ENCODE results near the gene RNF213. TPM values are rescaled to one million over a fixed set of nuclear protein-coding genes. Genes with fewer than 3 reads are reported as not detected.

Gene RNF213
- polyA plus RNA-seq, 1 of the 3 experiments (the other 2 are of a cell fraction) = 57.5 TPM

- TF ChIP-seq TAF1 (IDR thresholded peaks at IDR 0.05; ENCODE audit: borderline replicate concordance, low read depth, low read length) (no peak), JUND (IDR thresholded peaks at IDR 0.05) (no peak), GATA2 (CRISPR knock-in tag; IDR thresholded peaks at IDR 0.05) (no peak), MEF2A (IDR thresholded peaks at IDR 0.05; ENCODE audit: borderline replicate concordance, low read depth) (no peak), MAX (IDR thresholded peaks at IDR 0.05; ENCODE audit: low read depth) (no peak), RCOR1 (IDR thresholded peaks at IDR 0.05; ENCODE audit: low read length) (no peak), POLR2AphosphoS5 (IDR thresholded peaks at IDR 0.05; ENCODE audit: low read depth, low read length) (no peak), EP300 (IDR thresholded peaks at IDR 0.05; ENCODE audit: borderline replicate concordance in 1 of 2, low read depth in 1 of 2, low read length in 1 of 2) (no peak)
Observed at GRCh38 chr17:80377798-80378197, 117.1 kb downstream of the RNF213 start (continued).

- Histone ChIP-seq H3K4me1 (ENCODE audit: control insufficient read depth in 1 of 2, insufficient read depth in 2 of 2, low read depth in 1 of 2, low read length in 1 of 2) (peaks cover 0 to 8% of the 10 kb centered on the region in 2 experiments; a peak in 2 of 4 replicates), H3K9me3 (no peaks in the 10 kb centered on the region), H3K4me2 (no peak overlapping the region), H3K79me2 (ENCODE audit: insufficient read depth) (no peaks in the 10 kb centered on the region), H4K20me1 (ENCODE audit: insufficient read depth) (no peaks in the 10 kb centered on the region), H2AFZ (ENCODE audit: low read depth) (no peak overlapping the region), H3F3A (replicated peaks; ENCODE audit: insufficient read depth) (peaks cover 7% of the 10 kb centered on the region), H3K27me3 (ENCODE audit: insufficient read depth) (no peaks in the 10 kb centered on the region), H3K9ac (no peak overlapping the region), H3K4me3 (ENCODE audit: low read depth in 2 of 2, low read length in 1 of 2) (no peak overlapping the region), H3K36me3 (replicated peaks in 1 of 2; ENCODE audit: control insufficient read depth in 1 of 2, insufficient read depth in 2 of 2, low read length in 1 of 2) (peaks cover 88 to 92% of the 10 kb centered on the region in 2 experiments), H3K27ac (ENCODE audit: low read depth in 2 of 2, low read length in 1 of 2) (no peak overlapping the region), H3K9me2 (no peaks in the 10 kb centered on the region)
- no peak for DNase-seq
- TF ChIP-seq RCOR1 (IDR thresholded peaks at IDR 0.05; ENCODE audit: low read length) (no peak), POLR2AphosphoS5 (IDR thresholded peaks at IDR 0.05; ENCODE audit: low read depth, low read length) (no peak), CHD2 (IDR thresholded peaks at IDR 0.05; ENCODE audit: low read length, partially characterized antibody) (no peak), RXRA (IDR thresholded peaks at IDR 0.05; ENCODE audit: borderline replicate concordance, low read depth) (no peak), SMC3 (IDR thresholded peaks at IDR 0.05; ENCODE audit: low read depth, low read length) (no peak), MEF2A (IDR thresholded peaks at IDR 0.05; ENCODE audit: borderline replicate concordance, low read depth) (no peak), REST (IDR thresholded peaks at IDR 0.05; ENCODE audit: low read depth, low read length) (no peak), TAF1 (IDR thresholded peaks at IDR 0.05; ENCODE audit: borderline replicate concordance, low read depth, low read length) (no peak)
- WGBS (ENCODE audit: low lambda C conversion rate) = 96% methylated on average over 9 of the region's 9 CpGs
- POLR2A ChIA-PET = no interaction called here
- CTCF ChIA-PET = interaction anchor here (1.2 to 2.1 kb wide), 3 partner anchors 26 to 297 kb away, joined by 3 to 7 read pairs (median 5); partner anchors contain the start of gene ENDOV
Observed at GRCh38 chr17:80379348-80379747, 118.7 kb downstream of the RNF213 start.

All from SK-N-SH (cell line).